RWPE1 (cell line): ENCODE measurements around the gene ACP1.

Experiments used
- CTCF ChIA-PET: fragments of 350-600 bp; sonication (Branson Sonifier 250); formaldehyde crosslinking; extraction: SDS; loops from one replicate; lab custom pipeline; 2021; lab: Yijun Ruan, JAX
- POLR2A ChIA-PET: fragments of 400-600 bp; formaldehyde crosslinking; extraction: SDS; loops from one replicate; lab custom pipeline; 2020; ENCODE audit warnings: antibody characterized with exemption; ENCODE audit not compliant: low non-redundant PET; lab: Yijun Ruan, JAX
- DNase-seq: peaks from one replicate; pipeline ENCODE4 v3.0.0; 2012; ENCODE audit warnings: low spot score
- H3K27ac ChIP-seq: fragments of 450-650 bp; 2 replicates; pipeline ENCODE4 v1.5.1; 2017
- CTCF ChIP-seq: fragments of 450-650 bp; conservative IDR thresholded peaks from 2 replicates; pipeline ENCODE4 v1.5.1; 2017; ENCODE audit warnings: low read depth, mild to moderate bottlenecking

The ACP1 gene

DNA sequence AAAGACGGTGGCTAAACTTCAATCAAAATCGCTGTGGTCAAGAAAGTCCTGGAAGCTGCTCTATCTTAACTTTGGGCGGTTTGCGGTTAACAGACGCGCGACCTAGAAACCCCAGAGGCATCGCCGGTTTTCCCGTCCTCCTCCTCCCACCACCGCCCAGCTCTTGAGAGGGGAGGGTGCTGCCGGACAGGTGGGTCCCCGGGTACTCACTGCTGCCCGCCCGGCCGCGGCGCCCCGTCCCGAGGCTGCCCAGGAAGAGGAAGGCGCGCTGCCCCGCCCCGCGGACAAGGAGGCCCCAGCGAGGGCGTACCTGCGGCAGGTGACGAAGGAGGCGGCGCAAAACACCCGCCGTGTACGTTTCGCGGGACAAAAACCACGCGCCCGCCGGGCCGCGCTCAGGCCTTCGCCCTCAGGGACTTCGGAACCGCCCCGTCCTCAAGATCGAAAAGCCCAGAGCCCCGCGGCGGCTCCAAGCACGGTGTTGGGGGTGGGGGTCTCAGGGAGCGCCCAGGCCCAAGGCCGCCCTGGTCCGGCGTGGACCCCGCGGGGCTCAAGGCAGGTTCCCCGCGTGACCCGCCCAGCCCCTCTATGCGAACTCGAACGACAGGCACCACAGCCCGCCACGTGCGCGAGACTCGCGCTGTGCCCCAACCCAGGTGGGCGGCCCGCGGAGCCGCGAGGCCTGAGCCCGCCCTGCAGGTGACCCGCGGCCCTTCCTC is 814 bp upstream of the ACP1 start, which contains the start of gene SH3YL1:
Gene SH3YL1 (minus strand): TSS at position 259 of the 719 bp plus-strand sequence. CDS start 48 bp downstream, at position 211.
- ChIA-PET POLR2A (interaction anchor here (0.6 kb wide), 2 partner anchors 392 to 792 kb away, joined by 3 read pairs; no protein-coding TSS in a partner anchor), CTCF (no interaction called here)
- TF ChIP-seq CTCF, result no peak
- DNase-seq, result peak; percentile 50
- peak within 1 kb of the TSS; percentile 76 for H3K27ac ChIP-seq

- POLR2A ChIA-PET, result no interaction called here
- no peak for DNase-seq
Observed at GRCh38 chr2:268323-268722, 3.6 kb downstream of the ACP1 start.

DNA sequence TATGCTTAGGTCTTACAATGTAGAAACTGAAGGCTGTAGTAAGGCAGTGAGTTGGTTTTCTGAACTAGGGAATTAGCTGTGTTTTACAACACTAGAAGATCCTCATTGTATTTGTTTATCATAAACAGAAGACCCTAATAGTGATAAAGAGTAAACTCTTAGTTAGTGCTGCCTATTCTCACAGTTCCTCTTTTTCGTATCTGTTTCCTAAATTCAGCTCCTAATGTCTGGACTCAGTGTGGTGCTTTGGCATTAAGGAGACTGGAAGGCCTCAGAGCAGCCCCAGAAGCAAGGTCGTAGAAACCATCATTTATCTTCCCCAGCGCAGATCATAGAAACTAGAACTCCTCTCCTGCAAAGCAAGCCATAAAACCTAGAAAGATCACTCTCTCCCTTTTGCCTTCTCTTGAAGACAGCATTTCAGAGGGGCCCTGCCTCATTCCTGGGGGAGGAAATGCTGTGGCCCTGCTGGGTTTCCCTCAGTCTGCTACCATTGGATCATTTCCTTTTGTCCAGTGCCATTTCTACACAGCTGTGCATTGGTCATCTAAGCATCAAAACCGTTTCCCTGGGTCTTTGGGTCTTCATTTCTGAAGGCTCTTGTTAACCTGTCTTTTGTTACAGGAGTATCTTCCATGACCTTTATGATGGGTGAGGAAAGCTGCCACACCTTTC is 4.7 kb downstream of the ACP1 start:
- no peak for TF ChIP-seq CTCF
- POLR2A ChIA-PET, result no interaction called here
- CTCF ChIA-PET, result interaction anchor here (1.6 kb wide), 1 partner anchor 21 kb away, joined by 4 read pairs; no protein-coding TSS in a partner anchor
- no peak for DNase-seq
- H3K27ac ChIP-seq, result no peak overlapping the region

More at GRCh38 chr2:268323-268722, 3.6 kb downstream of the ACP1 start:
- no peak overlapping the region for H3K27ac ChIP-seq
- CTCF ChIA-PET, result interaction anchor here (1.6 kb wide), 1 partner anchor 22 kb away, joined by 4 read pairs; no protein-coding TSS in a partner anchor
- TF ChIP-seq CTCF, result no peak

GRCh38 chr2:270861-271260 is 6.1 kb downstream of the ACP1 start:
- H3K27ac ChIP-seq, result no peak overlapping the region
- ChIA-PET CTCF (no interaction called here), POLR2A (no interaction called here)
- DNase-seq, result no peak
- no peak for TF ChIP-seq CTCF

DNA sequence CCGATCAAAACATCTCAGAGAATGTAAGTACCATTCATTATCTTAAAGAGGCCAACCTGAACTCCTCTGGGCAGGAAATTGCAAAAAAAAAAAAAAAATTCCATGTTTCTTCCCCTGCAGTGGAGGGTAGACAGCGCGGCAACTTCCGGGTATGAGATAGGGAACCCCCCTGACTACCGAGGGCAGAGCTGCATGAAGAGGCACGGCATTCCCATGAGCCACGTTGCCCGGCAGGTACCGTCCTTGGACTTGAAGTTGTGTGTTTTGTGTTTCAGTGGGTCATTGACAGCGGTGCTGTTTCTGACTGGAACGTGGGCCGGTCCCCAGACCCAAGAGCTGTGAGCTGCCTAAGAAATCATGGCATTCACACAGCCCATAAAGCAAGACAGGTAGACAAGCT is 7.2 kb downstream of the ACP1 start:
- ChIA-PET POLR2A (no interaction called here), CTCF (no interaction called here)
- no peak for DNase-seq
- H3K27ac ChIP-seq, result no peak overlapping the region
- TF ChIP-seq CTCF, result no peak

- H3K27ac ChIP-seq, result no peak overlapping the region
- POLR2A ChIA-PET, result no interaction called here
- DNase-seq, result no peak
- no peak for TF ChIP-seq CTCF
- CTCF ChIA-PET, result interaction anchor here (1.2 kb wide), 1 partner anchor 17 kb away, joined by 3 read pairs; no protein-coding TSS in a partner anchor
Observed at GRCh38 chr2:273333-273732, 8.6 kb downstream of the ACP1 start.
